WTC11 (cell line): ENCODE measurements around the gene CARS2. TPM values are rescaled to one million over a fixed set of nuclear protein-coding genes. Genes with fewer than 3 reads are reported as not detected.
A peak's percentile ranks its signal among the peaks of the same experiment; 100 is the strongest.

Experiments
- ATAC-seq: fragments of 200-7000 bp; cut with Tn5 transposase; 2 replicates; pipeline ENCODE4 v1.10.0; 2021; ENCODE audit warnings: mild to moderate bottlenecking, moderate library complexity
- CTCF ChIA-PET: fragments of 300-600 bp; sonication (Branson Sonifier 250); formaldehyde crosslinking; loops from one replicate; lab custom pipeline; 2021; ENCODE audit warnings: antibody characterized with exemption; lab: Charles Lee
- POLR2A ChIA-PET: fragments of 350-600 bp; sonication (Branson Sonifier 250); formaldehyde crosslinking; loops from one replicate; lab custom pipeline; 2021; ENCODE audit warnings: antibody characterized with exemption; lab: Charles Lee
- DNase-seq: peaks from one replicate; pipeline ENCODE4 v3.0.0; 2021; ENCODE audit warnings: low spot score
- H3K27ac Mint-ChIP-seq: 2 replicates; pipeline ENCODE4 v1.8.0; 2021; ENCODE audit warnings: mixed read lengths
- H3K27me3 Mint-ChIP-seq: 2 replicates; pipeline ENCODE4 v1.8.0; 2021; ENCODE audit warnings: low read depth, mild to moderate bottlenecking, moderate library complexity, mixed read lengths
- H3K36me3 Mint-ChIP-seq: 2 replicates; pipeline ENCODE4 v1.8.0; 2021; ENCODE audit warnings: mixed read lengths
- H3K4me1 Mint-ChIP-seq: 2 replicates; pipeline ENCODE4 v1.8.0; 2022; ENCODE audit warnings: mixed read lengths
- H3K4me3 Mint-ChIP-seq: 2 replicates; pipeline ENCODE4 v1.8.0; 2021; ENCODE audit warnings: mild to moderate bottlenecking, moderate library complexity, mixed read lengths
- H3K9me3 Mint-ChIP-seq: 2 replicates; pipeline ENCODE4 v1.8.0; 2021; ENCODE audit warnings: mixed read lengths
- ATF6 ChIP-seq: sonication (generic); formaldehyde crosslinking; IDR thresholded peaks from 2 replicates; pipeline ENCODE4 v1.8.1; 2023; ENCODE audit warnings: mild to moderate bottlenecking, missing genetic modification reagents
- CREB1 ChIP-seq: sonication (generic); formaldehyde crosslinking; IDR thresholded peaks from 2 replicates; pipeline ENCODE4 v1.8.0; 2023; ENCODE audit warnings: mild to moderate bottlenecking, missing genetic modification reagents
- CREM ChIP-seq: sonication (generic); formaldehyde crosslinking; IDR thresholded peaks from 2 replicates; pipeline ENCODE4 v1.8.1; 2022; ENCODE audit warnings: mild to moderate bottlenecking, missing genetic modification reagents, moderate library complexity
- EMX1 ChIP-seq: fragments of 250-450 bp; sonication (Bioruptor Pico); IDR thresholded peaks from 2 replicates; pipeline ENCODE4 v1.8.0; 2021; ENCODE audit warnings: mild to moderate bottlenecking
- ERG ChIP-seq: fragments of 250-450 bp; sonication (Bioruptor Pico); IDR thresholded peaks from 2 replicates; pipeline ENCODE4 v1.8.0; 2021; ENCODE audit warnings: mild to moderate bottlenecking
- IRF1 ChIP-seq: sonication (generic); formaldehyde crosslinking; IDR thresholded peaks from 2 replicates; pipeline ENCODE4 v1.8.0; 2023; ENCODE audit warnings: missing genetic modification reagents
- SMAD3 ChIP-seq: sonication (generic); formaldehyde crosslinking; IDR thresholded peaks from 2 replicates; pipeline ENCODE4 v1.8.0; 2022; ENCODE audit warnings: missing genetic modification reagents, mild to moderate bottlenecking, borderline replicate concordance
- SP1 ChIP-seq: sonication (generic); formaldehyde crosslinking; conservative IDR thresholded peaks from 2 replicates; pipeline ENCODE4 v1.8.1; 2022; ENCODE audit warnings: missing genetic modification reagents
- ZNF138 ChIP-seq: sonication (generic); formaldehyde crosslinking; conservative IDR thresholded peaks from 2 replicates; pipeline ENCODE4 v1.8.1; 2022; ENCODE audit warnings: mild to moderate bottlenecking, moderate library complexity, missing genetic modification reagents
- ZNF219 ChIP-seq: sonication (generic); formaldehyde crosslinking; IDR thresholded peaks from 2 replicates; pipeline ENCODE4 v1.8.0; 2023; ENCODE audit warnings: missing genetic modification reagents, mild to moderate bottlenecking, borderline replicate concordance
- ZNF396 ChIP-seq: fragments of 250-450 bp; sonication (Bioruptor Pico); IDR thresholded peaks from 2 replicates; pipeline ENCODE4 v1.8.0; 2021; ENCODE audit warnings: mild to moderate bottlenecking, moderate library complexity, borderline replicate concordance
- ZNF423 ChIP-seq: fragments of 250-450 bp; sonication (Bioruptor Pico); IDR thresholded peaks from 2 replicates; pipeline ENCODE4 v2.1.2; 2022; ENCODE audit warnings: mild to moderate bottlenecking, moderate library complexity
- ZNF512 ChIP-seq: sonication (generic); formaldehyde crosslinking; IDR thresholded peaks from 2 replicates; pipeline ENCODE4 v1.8.1; 2022; ENCODE audit warnings: missing genetic modification reagents, borderline replicate concordance
- ZNF671 ChIP-seq: fragments of 250-450 bp; sonication (Bioruptor Pico); IDR thresholded peaks from 2 replicates; pipeline ENCODE4 v1.8.0; 2021; ENCODE audit warnings: mild to moderate bottlenecking
- total RNA-seq: library from RNA; stranded (reverse); gene quantifications from 3 replicates; pipeline ENCODE4 v1.2.3, GENCODE V29; 2021
- TF ChIP-seq, protein P1 (sequence below): sonication (generic); formaldehyde crosslinking; IDR thresholded peaks from 2 replicates; pipeline ENCODE4 v1.8.0; 2022; ENCODE audit warnings: mild to moderate bottlenecking, missing genetic modification reagents
- TF ChIP-seq, protein P2 (sequence below): fragments of 250-450 bp; sonication (Bioruptor Pico); IDR thresholded peaks from 2 replicates; pipeline ENCODE4 v1.9.0; 2021; ENCODE audit warnings: mild to moderate bottlenecking
- TF ChIP-seq, protein P3 (sequence below): sonication (generic); formaldehyde crosslinking; IDR thresholded peaks from 2 replicates; pipeline ENCODE4 v1.8.1; 2022; ENCODE audit warnings: mild to moderate bottlenecking, moderate library complexity, missing genetic modification reagents

Gene CARS2
- total RNA-seq, 1 experiment from 2014 or later: 39.9 TPM

- TF ChIP-seq ERG (no peak), ZNF219 (CRISPR knock-in tag) (no peak), ZNF396 (no peak)
- TF ChIP-seq, protein P1, sequence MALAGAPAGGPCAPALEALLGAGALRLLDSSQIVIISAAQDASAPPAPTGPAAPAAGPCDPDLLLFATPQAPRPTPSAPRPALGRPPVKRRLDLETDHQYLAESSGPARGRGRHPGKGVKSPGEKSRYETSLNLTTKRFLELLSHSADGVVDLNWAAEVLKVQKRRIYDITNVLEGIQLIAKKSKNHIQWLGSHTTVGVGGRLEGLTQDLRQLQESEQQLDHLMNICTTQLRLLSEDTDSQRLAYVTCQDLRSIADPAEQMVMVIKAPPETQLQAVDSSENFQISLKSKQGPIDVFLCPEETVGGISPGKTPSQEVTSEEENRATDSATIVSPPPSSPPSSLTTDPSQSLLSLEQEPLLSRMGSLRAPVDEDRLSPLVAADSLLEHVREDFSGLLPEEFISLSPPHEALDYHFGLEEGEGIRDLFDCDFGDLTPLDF (CRISPR knock-in tag): no peak
Measured at GRCh38 chr13:110615322-110616102, 90.4 kb downstream of the CARS2 start, which contains the start of gene NAXD (continued).

DNA sequence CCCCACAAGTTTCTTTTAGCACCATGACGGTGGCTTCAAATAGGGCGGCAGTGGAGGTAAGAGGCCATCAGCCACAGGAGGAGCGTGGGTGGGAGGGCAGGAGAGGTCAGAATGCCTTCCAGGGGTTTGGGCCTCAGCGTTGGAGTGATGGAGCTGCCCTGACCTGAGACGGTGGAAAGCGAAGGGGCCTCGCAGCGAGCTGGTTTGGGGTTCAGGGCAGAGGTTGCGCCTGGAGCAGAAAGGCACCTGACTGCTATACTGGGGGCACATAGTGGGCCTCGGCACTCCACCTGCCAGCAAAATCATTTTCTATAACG lies 91.0 kb downstream of the CARS2 start:
- CTCF ChIA-PET: interaction anchor here (1.1 to 1.4 kb wide), 4 partner anchors 22 to 453 kb away, joined by 3 to 7 read pairs (median 4); no protein-coding TSS in a partner anchor
- peak; percentile 2 for ATAC-seq

GRCh38 chr13:110610955-110611595 lies 94.8 kb downstream of the CARS2 start:
- DNase-seq (no peak), ATAC-seq (no peak)
- Mint-ChIP-seq H3K4me3 (no peak overlapping the region), H3K4me1 (peaks cover 19% of the 10 kb centered on the region), H3K9me3 (peaks cover 20% of the 10 kb centered on the region), H3K27me3 (peaks cover 26% of the 10 kb centered on the region), H3K27ac (no peak overlapping the region), H3K36me3 (peaks cover 11% of the 10 kb centered on the region)
- ChIA-PET CTCF (interaction anchor here (1.4 kb wide), 1 partner anchor 155 kb away, joined by 3 read pairs; no protein-coding TSS in a partner anchor), POLR2A (no interaction called here)
- TF ChIP-seq CREM (no peak), SMAD3 (CRISPR knock-in tag) (no peak), ZNF512 (CRISPR knock-in tag) (no peak), ZNF138 (CRISPR knock-in tag) (no peak), EMX1 (CRISPR knock-in tag) (no peak), ZNF396 (no peak), ZNF219 (CRISPR knock-in tag) (no peak), IRF1 (CRISPR knock-in tag) (no peak), SP1 (CRISPR knock-in tag) (no peak), ZNF671 (CRISPR knock-in tag) (no peak)

More for the DNA sequence above, 91.0 kb downstream of the CARS2 start:
- Mint-ChIP-seq H3K27me3 (peaks cover 23% of the 10 kb centered on the region), H3K27ac (0 out of 2 replicates have a peak overlapping the region, but pooled peaks have one; percentile 76), H3K9me3 (peaks cover 11% of the 10 kb centered on the region), H3K4me3 (peak overlapping the region; percentile 78), H3K4me1 (peaks cover 41% of the 10 kb centered on the region), H3K36me3 (peaks cover 2% of the 10 kb centered on the region; the same call in 1 of the 2 replicates)
- DNase-seq: no peak
- POLR2A ChIA-PET: interaction anchor here (0.5 kb wide), 1 partner anchor 13 kb away, joined by 4 read pairs; no protein-coding TSS in a partner anchor
- TF ChIP-seq CREB1 (CRISPR knock-in tag) (no peak), ATF6 (CRISPR knock-in tag) (no peak), ZNF671 (CRISPR knock-in tag) (no peak), ZNF423 (CRISPR knock-in tag) (no peak)
- TF ChIP-seq, protein P2, sequence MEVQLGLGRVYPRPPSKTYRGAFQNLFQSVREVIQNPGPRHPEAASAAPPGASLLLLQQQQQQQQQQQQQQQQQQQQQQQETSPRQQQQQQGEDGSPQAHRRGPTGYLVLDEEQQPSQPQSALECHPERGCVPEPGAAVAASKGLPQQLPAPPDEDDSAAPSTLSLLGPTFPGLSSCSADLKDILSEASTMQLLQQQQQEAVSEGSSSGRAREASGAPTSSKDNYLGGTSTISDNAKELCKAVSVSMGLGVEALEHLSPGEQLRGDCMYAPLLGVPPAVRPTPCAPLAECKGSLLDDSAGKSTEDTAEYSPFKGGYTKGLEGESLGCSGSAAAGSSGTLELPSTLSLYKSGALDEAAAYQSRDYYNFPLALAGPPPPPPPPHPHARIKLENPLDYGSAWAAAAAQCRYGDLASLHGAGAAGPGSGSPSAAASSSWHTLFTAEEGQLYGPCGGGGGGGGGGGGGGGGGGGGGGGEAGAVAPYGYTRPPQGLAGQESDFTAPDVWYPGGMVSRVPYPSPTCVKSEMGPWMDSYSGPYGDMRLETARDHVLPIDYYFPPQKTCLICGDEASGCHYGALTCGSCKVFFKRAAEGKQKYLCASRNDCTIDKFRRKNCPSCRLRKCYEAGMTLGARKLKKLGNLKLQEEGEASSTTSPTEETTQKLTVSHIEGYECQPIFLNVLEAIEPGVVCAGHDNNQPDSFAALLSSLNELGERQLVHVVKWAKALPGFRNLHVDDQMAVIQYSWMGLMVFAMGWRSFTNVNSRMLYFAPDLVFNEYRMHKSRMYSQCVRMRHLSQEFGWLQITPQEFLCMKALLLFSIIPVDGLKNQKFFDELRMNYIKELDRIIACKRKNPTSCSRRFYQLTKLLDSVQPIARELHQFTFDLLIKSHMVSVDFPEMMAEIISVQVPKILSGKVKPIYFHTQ (CRISPR knock-in tag): no peak
- TF ChIP-seq, protein P3, sequence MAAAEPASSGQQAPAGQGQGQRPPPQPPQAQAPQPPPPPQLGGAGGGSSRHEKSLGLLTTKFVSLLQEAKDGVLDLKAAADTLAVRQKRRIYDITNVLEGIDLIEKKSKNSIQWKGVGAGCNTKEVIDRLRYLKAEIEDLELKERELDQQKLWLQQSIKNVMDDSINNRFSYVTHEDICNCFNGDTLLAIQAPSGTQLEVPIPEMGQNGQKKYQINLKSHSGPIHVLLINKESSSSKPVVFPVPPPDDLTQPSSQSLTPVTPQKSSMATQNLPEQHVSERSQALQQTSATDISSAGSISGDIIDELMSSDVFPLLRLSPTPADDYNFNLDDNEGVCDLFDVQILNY (CRISPR knock-in tag): no peak
